NOMO-1 (cell line): ENCODE results near the gene DAP3.
"Not testable (repeated sequence)": the region's sequence is repeated elsewhere in the genome, so short reads cannot be mapped to it uniquely, and the experiment has no call there.

Experiments used
- DNase-seq, 2 experiments: peaks; one replicate each; lab custom pipeline; 2025; ENCODE audit not compliant: unreplicated experiment in 2 of 2; lab: John Stamatoyannopoulos, UW

Gene DAP3

DNA sequence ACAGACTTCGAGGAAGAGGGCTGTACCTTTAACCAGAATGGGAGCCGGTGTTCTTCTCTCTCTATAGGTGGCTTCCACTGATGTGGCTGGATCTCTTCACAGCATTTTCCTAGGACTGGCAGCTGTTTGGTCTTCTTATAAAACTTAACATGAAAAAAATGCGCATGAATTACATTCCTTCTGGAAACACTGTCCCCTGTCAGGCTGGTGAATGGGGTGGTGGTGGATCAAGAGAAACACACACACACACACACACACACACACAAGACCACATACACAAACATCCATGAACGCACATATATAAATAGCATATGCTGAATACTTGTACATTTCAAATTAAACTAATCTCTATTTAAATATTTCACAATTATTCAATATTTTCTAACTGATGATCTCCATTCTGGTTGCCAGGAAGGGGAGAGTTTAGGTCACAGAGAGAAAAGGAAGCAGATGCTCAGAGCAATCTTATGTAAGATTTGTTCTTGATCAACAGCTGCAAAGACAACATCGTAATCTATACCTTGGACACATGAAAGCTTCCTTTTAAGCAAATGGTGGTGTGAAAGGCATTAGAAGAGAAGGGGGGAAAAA is 78.6 kb downstream of the DAP3 start:
- not testable (repeated sequence) for DNase-seq

DNA sequence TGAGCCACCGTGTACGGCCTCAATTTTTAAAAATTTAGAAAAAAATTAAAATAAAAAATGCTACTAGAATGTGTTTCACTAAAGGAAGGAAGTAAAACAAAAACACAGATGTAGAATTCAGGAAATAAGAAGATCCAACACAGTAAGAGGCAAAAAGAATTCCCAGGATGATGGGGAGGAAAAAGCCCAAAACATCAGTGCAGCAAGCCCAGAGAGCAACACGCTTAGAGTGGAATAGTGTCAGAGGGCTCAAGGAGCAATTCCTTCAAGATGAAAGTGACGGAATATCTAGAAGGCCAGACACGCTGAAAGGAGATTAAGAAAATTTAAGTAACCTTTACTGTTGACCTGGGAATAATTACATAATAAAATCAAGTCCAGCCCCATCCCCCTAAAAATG is 80.4 kb downstream of the DAP3 start:
- DNase-seq = no peak

DNA sequence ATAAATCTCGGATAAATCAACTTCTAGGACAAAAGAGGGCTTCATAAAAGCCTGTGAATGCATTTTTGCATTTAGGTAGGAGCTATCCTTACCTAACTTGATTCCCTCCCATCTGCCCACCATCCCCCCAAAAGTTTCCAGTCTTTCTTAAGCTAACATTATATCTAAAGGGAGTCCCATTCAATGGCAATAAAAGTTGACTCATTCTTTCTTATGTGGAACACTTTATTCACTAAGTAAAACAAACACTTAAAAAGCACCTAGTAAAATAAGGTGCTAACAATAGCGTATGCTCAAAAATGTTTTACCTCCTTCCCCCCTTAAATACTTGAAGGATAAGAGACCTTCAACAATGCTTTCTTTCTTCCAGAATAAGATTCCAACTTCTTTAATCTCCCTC is 84.3 kb downstream of the DAP3 start:
- DNase-seq = no peak

DNA sequence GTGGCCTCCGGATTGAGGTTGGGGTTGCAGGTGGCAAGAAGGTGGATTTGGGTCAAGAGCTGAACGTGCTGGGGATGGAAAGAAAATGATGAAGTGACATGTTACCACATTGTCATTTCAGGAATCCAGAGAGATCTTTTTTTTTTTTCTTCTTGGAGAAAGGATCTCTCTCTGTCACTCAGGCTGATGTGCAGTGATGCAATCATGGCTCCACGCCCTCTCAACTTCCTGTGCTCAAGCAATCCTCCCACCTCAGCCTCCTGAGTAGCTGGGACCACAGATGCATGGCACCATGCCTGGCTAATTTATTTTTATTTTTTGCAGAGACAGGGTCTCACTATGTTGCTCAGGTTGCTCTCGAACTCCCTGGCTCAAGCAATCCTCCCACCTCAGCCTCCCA is 87.5 kb downstream of the DAP3 start:
- DNase-seq = no peak

DNA sequence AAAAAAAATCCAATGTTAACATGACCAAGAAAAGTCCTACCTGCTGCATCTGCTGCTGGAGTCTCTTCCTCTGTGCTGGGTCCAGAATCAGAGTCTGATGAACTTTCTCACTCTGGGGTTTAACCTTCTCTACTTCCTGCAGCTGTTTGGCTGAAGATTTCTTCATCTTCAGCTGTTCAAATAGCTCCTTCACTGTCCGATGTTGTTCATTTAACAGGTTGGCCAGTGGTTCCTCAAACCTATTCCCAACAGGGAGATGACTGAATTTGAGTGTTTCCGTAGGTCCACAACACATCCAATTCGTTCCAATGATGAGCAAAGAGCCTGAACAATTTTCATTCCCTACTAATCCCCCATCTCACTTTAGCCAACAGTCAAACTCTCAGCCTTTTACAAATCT is 88.7 kb downstream of the DAP3 start:
- no peak for DNase-seq
